Stimulated activated naive B cell treated with anti-CD40 and anti-IgM and Interleukin-4, amounts not matched to agents 10 μg/mL and 1 μg/mL and 100 μg/mL, for 72 hours (primary cell): ENCODE results near the gene WDR55.
"Not testable (repeated sequence)": the region's sequence is repeated elsewhere in the genome, so short reads cannot be mapped to it uniquely, and the experiment has no call there.

Experiments
- ATAC-seq, 2 donors: fragments of 150-1000 bp; cut with Tn5 transposase; replicated peaks; 2 replicates each; pipeline ENCODE4 v1.10.0; 2021; ENCODE audit warnings: moderate library complexity in 1 of 2
- DNase-seq: peaks from one replicate; pipeline ENCODE4 v3.0.0; 2021
- H3K27ac Mint-ChIP-seq: one replicate; pipeline ENCODE4 v1.8.0; 2022; ENCODE audit warnings: mild to moderate bottlenecking, mixed read lengths
- H3K27me3 Mint-ChIP-seq, 2 donors: one replicate each; pipeline ENCODE4 v1.8.0; 2022; ENCODE audit warnings: mixed read lengths in 2 of 2
- H3K36me3 Mint-ChIP-seq, 2 donors: one replicate each; pipeline ENCODE4 v1.8.0; 2022; ENCODE audit warnings: mixed read lengths in 2 of 2, mild to moderate bottlenecking in 1 of 2
- H3K4me1 Mint-ChIP-seq, 2 donors: one replicate each; pipeline ENCODE4 v1.8.0; 2022; ENCODE audit warnings: mixed read lengths in 2 of 2, mild to moderate bottlenecking in 1 of 2
- H3K4me3 Mint-ChIP-seq, 2 donors: one replicate each; pipeline ENCODE4 v1.8.0; 2022; ENCODE audit warnings: mild to moderate bottlenecking in 2 of 2, mixed read lengths in 2 of 2, moderate library complexity in 1 of 2
- H3K9me3 Mint-ChIP-seq, 2 donors: one replicate each; pipeline ENCODE4 v1.8.0; 2022; ENCODE audit warnings: mixed read lengths in 2 of 2, mild to moderate bottlenecking in 1 of 2

WDR55 gene, protein sequence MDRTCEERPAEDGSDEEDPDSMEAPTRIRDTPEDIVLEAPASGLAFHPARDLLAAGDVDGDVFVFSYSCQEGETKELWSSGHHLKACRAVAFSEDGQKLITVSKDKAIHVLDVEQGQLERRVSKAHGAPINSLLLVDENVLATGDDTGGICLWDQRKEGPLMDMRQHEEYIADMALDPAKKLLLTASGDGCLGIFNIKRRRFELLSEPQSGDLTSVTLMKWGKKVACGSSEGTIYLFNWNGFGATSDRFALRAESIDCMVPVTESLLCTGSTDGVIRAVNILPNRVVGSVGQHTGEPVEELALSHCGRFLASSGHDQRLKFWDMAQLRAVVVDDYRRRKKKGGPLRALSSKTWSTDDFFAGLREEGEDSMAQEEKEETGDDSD

DNA sequence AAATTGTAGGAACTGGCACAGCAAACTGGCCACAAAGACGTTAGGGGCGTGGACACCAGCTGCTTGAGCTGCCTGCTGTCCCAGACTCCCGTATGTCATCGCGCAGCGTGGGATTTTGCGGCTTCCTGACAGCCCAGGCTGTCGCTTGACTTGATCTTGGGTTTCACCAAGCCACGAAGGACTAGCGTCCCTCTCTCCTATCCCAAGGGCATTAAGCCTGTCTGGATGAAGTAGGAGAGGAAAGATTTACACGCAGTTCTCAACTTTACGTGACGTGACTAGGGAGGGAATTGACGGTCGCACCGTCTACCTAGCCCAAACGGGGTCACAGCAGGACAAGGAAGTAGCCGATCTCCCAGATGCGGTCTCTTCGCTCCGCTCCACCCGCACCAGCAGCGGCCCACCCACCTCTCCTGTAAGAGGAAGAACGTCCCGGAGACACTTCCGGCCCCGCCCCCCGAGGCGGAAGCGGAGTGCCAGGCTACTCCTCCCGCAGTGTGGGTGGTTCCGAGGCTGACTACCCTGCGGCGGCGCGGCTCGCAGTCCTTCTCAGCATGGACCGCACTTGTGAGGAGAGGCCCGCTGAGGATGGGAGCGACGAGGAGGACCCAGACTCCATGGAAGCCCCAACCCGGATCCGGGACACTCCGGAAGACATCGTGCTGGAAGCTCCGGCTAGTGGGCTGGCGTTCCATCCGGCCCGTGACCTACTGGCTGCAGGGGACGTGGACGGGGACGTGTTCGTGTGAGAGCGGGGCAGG lies at the start of gene WDR55:
Gene WDR55, plus strand, starts transcription at position 546 of the 761 bp plus-strand sequence. Its CDS starts 9 bp downstream, at position 555.
- peak; percentile 96 to 97 for ATAC-seq
- Mint-ChIP-seq H3K27me3 (no peaks in the 10 kb centered on the region), H3K4me1 (peaks cover 25 to 41% of the 10 kb centered on the region in 2 donors), H3K4me3 (peak within 1 kb of the TSS; percentile 96 to 100), H3K9me3 (no peaks in the 10 kb centered on the region), H3K36me3 (peaks cover 52 to 79% of the 10 kb centered on the region in 2 donors), H3K27ac (peak within 1 kb of the TSS; percentile 97)
- peak; percentile 92 for DNase-seq

DNA sequence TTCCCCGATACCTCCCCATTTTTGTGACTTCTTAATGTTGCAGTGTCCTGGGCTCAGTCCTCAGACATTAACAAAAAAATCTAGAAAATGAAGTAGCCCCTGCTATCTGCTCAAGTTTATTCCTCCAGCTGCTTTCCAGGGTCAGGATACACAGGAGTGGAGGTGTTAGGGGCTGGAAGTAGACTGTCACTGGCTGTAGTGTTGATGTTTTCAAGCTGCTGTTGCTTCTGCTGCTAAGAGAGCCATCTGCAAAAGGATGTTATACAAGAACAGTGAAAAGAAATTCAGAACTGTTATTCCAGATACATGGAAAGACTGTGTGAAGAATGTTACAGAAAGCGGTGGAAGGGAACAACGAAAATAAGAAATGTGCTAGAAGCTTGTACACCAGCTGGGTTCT lies 42.4 kb upstream of the WDR55 start:
- H3K27ac Mint-ChIP-seq, result peak overlapping the region; percentile 37
- H3K27me3 Mint-ChIP-seq, result peaks cover 43 to 45% of the 10 kb centered on the region in 2 donors
- no peaks in the 10 kb centered on the region for H3K36me3 Mint-ChIP-seq
- no peaks in the 10 kb centered on the region for H3K4me1 Mint-ChIP-seq
- H3K9me3 Mint-ChIP-seq, result peaks cover 0 to 4% of the 10 kb centered on the region in 2 donors
- ATAC-seq (no peak), DNase-seq (no peak)
- H3K4me3 Mint-ChIP-seq, result no peak overlapping the region

DNA sequence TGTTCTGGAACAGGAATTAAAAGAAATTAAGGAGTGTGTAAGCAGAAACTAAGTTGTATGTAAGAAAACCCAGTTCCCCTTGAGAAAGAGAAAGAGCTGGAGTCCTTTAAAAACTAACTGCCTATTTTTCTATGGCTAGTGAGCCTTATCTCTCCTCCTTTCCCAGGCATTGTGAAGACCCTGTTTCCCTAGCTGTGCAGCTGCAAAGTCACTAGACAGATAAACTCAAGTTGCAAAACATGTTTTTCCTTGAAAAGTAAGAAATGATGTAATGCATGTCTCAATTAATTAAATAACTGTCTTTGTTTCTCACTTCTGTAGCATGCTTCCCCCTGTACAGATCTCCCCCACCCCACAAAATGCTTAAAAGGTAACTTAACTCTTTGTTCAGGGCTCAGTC lies 41.6 kb upstream of the WDR55 start:
- H3K27ac Mint-ChIP-seq, H3K36me3 Mint-ChIP-seq, ATAC-seq, H3K4me1 Mint-ChIP-seq, DNase-seq, H3K4me3 Mint-ChIP-seq, H3K9me3 Mint-ChIP-seq: not testable (repeated sequence)
- peaks cover 40 to 44% of the 10 kb centered on the region in 2 donors for H3K27me3 Mint-ChIP-seq

DNA sequence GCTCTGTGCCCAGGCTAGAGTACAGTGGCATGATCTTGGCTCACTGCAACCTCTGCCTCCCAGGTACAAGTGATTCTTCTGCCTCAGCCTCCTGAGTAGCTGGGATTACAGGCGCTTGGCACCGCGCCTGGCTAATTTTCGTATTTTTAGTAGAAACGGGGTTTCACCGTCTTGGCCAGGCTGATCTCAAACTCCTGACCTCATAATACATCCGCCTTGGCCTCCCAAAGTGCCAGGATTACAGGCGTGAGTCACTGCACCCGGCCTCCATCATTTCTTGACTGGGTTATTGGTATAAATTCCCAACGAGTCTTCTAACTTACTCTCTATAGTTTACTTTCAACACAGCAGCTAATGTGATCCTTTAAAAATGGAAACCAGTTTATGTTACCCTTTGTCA lies 39.8 kb upstream of the WDR55 start:
- not testable (repeated sequence) for H3K4me3 Mint-ChIP-seq, H3K27ac Mint-ChIP-seq, DNase-seq, ATAC-seq, H3K36me3 Mint-ChIP-seq, H3K4me1 Mint-ChIP-seq, H3K9me3 Mint-ChIP-seq
- H3K27me3 Mint-ChIP-seq, result peaks cover 31% of the 10 kb centered on the region in 2 donors

DNA sequence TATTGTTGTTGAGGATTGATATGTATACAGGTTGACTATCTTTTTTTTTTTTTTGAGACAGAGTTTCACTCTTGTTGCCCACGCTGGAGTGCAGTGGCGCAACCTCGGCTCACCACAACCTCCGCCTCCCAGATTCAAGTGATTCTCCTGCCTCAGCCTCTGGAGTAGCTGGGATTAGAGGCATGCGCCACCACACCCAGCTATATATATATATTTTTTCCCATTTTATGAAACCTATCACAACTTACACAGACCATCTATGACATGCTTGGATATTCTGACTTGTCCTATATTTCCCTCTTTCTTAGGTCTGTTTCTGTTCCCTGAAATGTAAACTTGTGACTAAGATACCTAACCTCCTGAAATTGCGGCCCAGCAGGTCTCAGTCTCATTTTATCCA lies 36.7 kb upstream of the WDR55 start:
- no peak overlapping the region for H3K27ac Mint-ChIP-seq

DNA sequence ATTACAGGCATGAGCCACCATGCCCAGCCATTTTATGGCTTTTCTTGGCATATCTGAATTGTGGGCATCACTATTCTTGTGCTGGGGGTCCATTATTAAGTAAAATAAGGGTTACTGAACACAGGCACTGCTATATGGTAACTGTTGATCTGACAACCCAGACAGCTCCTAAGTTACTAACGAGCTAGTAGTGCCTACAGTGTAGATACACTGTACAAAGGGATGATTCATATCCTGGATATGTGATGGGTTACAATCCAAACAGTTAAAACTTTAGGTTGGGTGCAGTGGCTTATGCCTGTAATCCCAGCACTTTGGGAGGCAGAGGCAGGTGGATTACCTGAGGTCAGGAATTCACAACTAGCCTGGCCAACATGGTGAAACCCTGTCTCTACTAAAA lies 36.0 kb upstream of the WDR55 start:
- no peak for ATAC-seq
- Mint-ChIP-seq H3K4me1 (peaks cover 18 to 21% of the 10 kb centered on the region in 2 donors), H3K36me3 (no peaks in the 10 kb centered on the region), H3K27me3 (peaks cover 32 to 52% of the 10 kb centered on the region in 2 donors), H3K9me3 (no peaks in the 10 kb centered on the region), H3K4me3 (no peak overlapping the region), H3K27ac (no peak overlapping the region)
- DNase-seq, result no peak

More for the DNA sequence above, 36.7 kb upstream of the WDR55 start:
- DNase-seq, result no peak
- Mint-ChIP-seq H3K4me1 (peaks cover 13 to 14% of the 10 kb centered on the region in 2 donors), H3K27me3 (peaks cover 32 to 47% of the 10 kb centered on the region in 2 donors), H3K36me3 (no peaks in the 10 kb centered on the region), H3K4me3 (no peak overlapping the region), H3K9me3 (no peaks in the 10 kb centered on the region)
- ATAC-seq, result no peak

DNA sequence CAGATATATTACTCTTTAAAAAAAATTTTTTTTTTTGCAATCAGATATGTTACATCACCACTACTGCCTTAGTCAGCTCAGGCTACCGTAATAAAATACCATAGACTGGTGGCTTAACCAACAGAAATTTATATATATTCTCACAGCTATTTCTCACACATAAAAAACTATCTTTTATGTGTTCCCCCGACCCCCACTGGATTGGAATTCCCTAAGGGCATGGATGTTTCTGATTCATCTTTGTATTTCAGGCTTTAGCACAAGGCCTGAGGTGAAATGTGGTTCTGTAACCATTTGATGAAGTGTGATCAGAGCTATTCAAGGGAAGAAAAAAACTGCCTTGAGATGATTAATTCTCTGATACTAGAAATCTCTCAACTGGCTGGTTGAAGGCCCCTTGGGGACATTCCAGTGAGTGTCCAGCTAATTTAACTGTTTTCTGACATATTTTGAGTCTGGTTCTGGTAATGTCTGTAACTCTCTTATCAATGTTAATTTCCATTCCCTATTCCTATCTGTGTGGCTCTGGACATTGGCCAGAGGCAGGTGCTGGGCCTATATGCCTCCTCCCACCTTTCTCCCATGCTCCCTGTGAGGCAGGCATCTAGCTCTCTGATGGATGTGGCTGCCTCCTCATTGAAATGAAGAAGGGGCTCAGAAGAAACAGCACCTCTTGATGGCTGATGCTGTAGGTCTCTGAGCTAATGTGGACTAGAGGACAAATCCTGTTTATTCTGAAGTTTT lies 34.2 kb upstream of the WDR55 start:
- Mint-ChIP-seq H3K36me3 (no peaks in the 10 kb centered on the region), H3K9me3 (no peaks in the 10 kb centered on the region), H3K27me3 (peaks cover 29 to 52% of the 10 kb centered on the region in 2 donors), H3K4me1 (peaks cover 18 to 26% of the 10 kb centered on the region in 2 donors), H3K4me3 (no peak overlapping the region), H3K27ac (no peak overlapping the region)
- ATAC-seq (no peak), DNase-seq (no peak)

DNA sequence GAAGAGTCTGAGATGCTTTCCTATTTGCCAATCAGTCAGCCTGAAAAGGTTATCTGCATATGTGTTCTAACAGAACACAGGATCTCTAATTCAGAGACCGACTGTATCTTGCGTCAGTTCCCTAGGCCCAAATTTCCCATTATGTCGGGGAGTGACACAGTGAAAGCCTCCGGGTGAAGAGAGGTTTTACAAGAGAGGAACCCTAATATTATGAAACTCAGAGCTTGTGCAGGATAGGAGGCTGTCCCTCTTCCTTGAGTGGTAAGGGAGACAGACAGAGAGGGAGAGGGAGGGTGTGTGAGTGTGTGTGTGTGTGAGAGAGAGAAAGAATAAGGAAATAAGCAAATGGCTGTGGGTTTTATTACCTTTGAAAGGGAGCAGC lies 33.7 kb upstream of the WDR55 start:
- no peak overlapping the region for H3K27ac Mint-ChIP-seq
- no peak for ATAC-seq
- no peak overlapping the region for H3K4me3 Mint-ChIP-seq
- H3K36me3 Mint-ChIP-seq, result no peaks in the 10 kb centered on the region
- peaks cover 28 to 47% of the 10 kb centered on the region in 2 donors for H3K27me3 Mint-ChIP-seq
- H3K9me3 Mint-ChIP-seq, result no peaks in the 10 kb centered on the region
- DNase-seq, result no peak
- peaks cover 18 to 26% of the 10 kb centered on the region in 2 donors for H3K4me1 Mint-ChIP-seq

DNA sequence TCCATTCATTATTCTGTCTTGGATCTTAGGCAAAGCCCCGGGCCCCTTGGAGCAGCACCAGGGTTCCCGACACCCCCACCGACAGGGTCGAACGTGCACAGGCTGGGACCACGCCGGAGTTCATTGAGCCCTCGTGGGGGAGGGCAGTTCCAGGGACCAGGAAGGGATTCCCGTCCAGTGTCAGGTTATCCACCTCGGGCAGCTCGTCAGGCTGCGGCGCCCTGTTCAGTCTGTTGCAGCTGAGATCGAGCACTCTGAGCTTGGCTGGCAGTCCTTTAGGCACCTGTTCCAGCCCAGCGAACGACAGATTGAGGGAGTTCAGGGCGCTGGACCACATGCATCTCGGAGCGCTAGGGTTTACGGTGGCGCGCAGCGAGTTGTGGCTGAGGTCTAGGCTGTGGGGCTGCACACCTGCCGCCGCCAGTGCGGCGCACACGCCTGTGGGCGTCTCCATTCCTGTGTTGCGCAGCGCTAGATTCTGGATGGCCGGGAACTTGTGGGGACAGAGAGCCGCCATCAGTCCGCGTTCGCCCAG lies 32.8 kb upstream of the WDR55 start:
- ATAC-seq (peak; percentile 61 to 64), DNase-seq (no peak)
- peak overlapping the region; percentile 80 for H3K27ac Mint-ChIP-seq
- H3K27me3 Mint-ChIP-seq, result peaks cover 26 to 42% of the 10 kb centered on the region in 2 donors
- H3K4me3 Mint-ChIP-seq, result peak overlapping the region; percentile 83 to 89
- H3K36me3 Mint-ChIP-seq, result no peaks in the 10 kb centered on the region
- no peaks in the 10 kb centered on the region for H3K9me3 Mint-ChIP-seq
- peaks cover 19 to 26% of the 10 kb centered on the region in 2 donors for H3K4me1 Mint-ChIP-seq

DNA sequence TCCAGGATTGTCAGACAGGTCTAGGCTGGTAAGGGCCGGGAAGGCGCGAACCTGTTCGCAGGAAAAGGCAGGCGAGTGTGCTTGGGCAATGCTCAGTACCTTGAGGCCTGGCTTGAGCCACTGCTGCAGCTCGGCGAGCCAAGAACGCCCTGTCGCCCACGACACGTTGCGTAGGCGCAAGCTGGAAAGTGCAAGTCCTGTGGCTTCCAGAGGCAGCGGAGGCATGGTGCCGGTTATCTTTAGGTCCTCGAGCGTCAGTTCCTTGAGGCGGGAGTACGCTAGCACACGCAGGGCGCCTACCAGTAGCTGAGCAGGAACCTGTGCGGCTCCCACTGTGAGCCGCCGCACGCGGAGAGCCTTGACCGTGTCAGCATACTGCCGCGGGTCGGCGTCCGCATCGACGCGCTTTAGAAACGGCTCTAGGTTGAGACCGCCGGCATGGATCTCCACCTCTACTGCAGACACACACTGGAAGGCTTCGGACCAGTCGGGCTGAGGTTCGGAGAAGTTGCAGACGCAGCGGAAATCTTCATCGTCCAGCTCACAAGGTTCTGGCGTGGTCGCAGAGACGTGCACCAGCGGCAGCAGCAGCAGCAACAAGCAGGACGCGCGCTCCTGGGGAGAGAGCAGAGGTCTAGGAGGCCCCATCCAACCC lies 32.2 kb upstream of the WDR55 start:
- peak; percentile 32 for DNase-seq
- H3K4me1 Mint-ChIP-seq, result peaks cover 20 to 26% of the 10 kb centered on the region in 2 donors
- peaks cover 23 to 38% of the 10 kb centered on the region in 2 donors for H3K27me3 Mint-ChIP-seq
- peak overlapping the region; percentile 83 to 89 for H3K4me3 Mint-ChIP-seq
- no peaks in the 10 kb centered on the region for H3K36me3 Mint-ChIP-seq
- peak; percentile 75 to 80 for ATAC-seq
- H3K9me3 Mint-ChIP-seq, result no peaks in the 10 kb centered on the region
- peak overlapping the region; percentile 80 for H3K27ac Mint-ChIP-seq

DNA sequence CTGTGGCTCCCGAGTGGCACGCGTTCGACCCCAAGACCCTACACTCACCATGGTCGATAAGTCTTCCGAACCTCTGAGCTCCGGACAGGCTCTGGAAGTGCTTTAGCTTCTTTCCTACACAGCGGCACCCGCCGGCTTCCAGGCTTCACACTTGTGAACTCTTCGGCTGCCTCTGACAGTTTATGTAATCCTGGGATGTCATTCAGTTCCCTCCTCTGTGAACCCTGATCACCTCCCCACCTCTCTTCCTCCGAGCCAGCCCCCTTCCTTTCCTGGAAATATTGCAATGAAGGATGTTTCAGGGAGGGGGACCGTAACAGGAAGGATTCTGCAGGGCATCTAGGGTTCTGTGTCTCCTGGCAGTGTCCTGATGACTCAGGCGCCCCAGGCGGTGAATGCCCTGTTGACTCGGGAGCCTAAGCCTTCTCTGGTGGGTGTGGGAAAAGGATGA lies 31.7 kb upstream of the WDR55 start, which contains the start of gene CD14:
Gene CD14, minus strand, starts transcription at position 155 of the 451 bp plus-strand sequence. Its CDS starts 104 bp downstream, at position 51.
- H3K27me3 Mint-ChIP-seq, result peaks cover 22 to 33% of the 10 kb centered on the region in 2 donors
- ATAC-seq, result peak in 1 of 2 donors; percentile 5

DNA sequence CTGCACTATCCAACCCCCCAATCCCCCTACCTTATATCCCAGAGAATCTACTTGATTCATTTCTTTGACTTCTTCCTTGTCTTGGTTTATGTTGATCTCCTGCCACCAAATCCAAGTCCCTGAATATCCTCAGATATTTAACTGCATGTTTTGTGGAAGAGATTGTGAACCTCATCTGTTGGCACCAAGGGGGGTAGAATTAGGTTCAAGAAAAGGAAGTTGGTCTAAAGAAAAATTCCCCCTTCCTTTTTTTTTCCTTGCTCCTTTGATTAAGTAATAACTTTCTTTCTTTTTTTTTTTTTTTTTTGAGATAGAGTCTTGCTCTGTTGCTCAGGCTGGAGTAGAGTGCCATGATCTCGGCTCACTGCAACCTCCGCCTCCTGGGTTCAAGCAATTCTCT lies 31.2 kb upstream of the WDR55 start:
- no peak overlapping the region for H3K27ac Mint-ChIP-seq
- ATAC-seq, result no peak
- peak overlapping the region; percentile 83 to 89 for H3K4me3 Mint-ChIP-seq
- no peak for DNase-seq
- no peaks in the 10 kb centered on the region for H3K36me3 Mint-ChIP-seq
- peaks cover 17 to 28% of the 10 kb centered on the region in 2 donors for H3K27me3 Mint-ChIP-seq
- H3K9me3 Mint-ChIP-seq, result no peaks in the 10 kb centered on the region
- H3K4me1 Mint-ChIP-seq, result peaks cover 20 to 28% of the 10 kb centered on the region in 2 donors

More for the DNA sequence above, 31.7 kb upstream of the WDR55 start, which contains the start of gene CD14:
- Mint-ChIP-seq H3K36me3 (no peaks in the 10 kb centered on the region), H3K4me1 (peaks cover 20 to 26% of the 10 kb centered on the region in 2 donors), H3K27ac (peak within 1 kb of the TSS; percentile 80), H3K4me3 (peak within 1 kb of the TSS; percentile 83 to 89), H3K9me3 (no peaks in the 10 kb centered on the region)
- DNase-seq, result no peak

DNA sequence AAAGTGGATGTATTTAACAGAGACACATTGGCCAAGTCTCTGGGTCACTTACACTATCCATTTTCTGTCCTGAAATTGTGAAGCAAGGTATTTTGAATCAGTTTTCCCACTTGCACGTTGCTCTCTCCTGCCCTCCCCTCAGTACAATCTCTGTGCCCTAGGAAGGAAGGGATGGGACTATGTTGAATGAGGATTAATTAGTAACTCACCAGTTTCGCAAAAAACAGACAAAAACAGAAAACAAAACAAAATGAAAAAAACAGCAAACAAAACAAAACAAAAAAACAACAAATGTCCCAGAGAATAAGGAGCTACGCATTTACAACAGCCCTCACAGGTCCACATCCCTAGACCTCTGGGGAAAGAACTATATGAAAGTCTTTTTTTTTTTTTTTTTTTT lies 30.6 kb upstream of the WDR55 start:
- DNase-seq (no peak), ATAC-seq (no peak)
- H3K36me3 Mint-ChIP-seq, result no peaks in the 10 kb centered on the region
- no peak overlapping the region for H3K27ac Mint-ChIP-seq
- peaks cover 17 to 27% of the 10 kb centered on the region in 2 donors for H3K27me3 Mint-ChIP-seq
- peaks cover 22 to 34% of the 10 kb centered on the region in 2 donors for H3K4me1 Mint-ChIP-seq
- no peak overlapping the region for H3K4me3 Mint-ChIP-seq
- H3K9me3 Mint-ChIP-seq, result no peaks in the 10 kb centered on the region
